Activated naive CD8-positive, alpha-beta T cell treated with anti-CD3 and anti-CD28 coated beads, Interleukin-2, amount 50 U/mL, for 16 hours (primary cell): ENCODE results near the gene CDKAL1.

Experiments
- DNase-seq: peaks from one replicate; pipeline ENCODE4 v3.0.0-alpha.2; 2020; ENCODE audit warnings: low read depth, low spot score

The CDKAL1 gene

GRCh38 chr6:20955131-20955530 is 420.9 kb downstream of the CDKAL1 start:
- no peak for DNase-seq

- DNase-seq = no peak
Measured at GRCh38 chr6:20955751-20956150, 421.5 kb downstream of the CDKAL1 start.

- DNase-seq = no peak
Measured at GRCh38 chr6:20960067-20960466, 425.8 kb downstream of the CDKAL1 start.

GRCh38 chr6:20965276-20965675 is 431.0 kb downstream of the CDKAL1 start:
- no peak for DNase-seq

GRCh38 chr6:20965915-20966314 is 431.7 kb downstream of the CDKAL1 start:
- DNase-seq = no peak

GRCh38 chr6:20969551-20969950 is 435.3 kb downstream of the CDKAL1 start:
- DNase-seq = no peak

- no peak for DNase-seq
Measured at GRCh38 chr6:20976391-20976918, 442.2 kb downstream of the CDKAL1 start.

- DNase-seq = no peak
Measured at GRCh38 chr6:20978151-20978614, 443.9 kb downstream of the CDKAL1 start.

GRCh38 chr6:20979076-20979475 is 444.8 kb downstream of the CDKAL1 start:
- DNase-seq = no peak

GRCh38 chr6:20983961-20984360 is 449.7 kb downstream of the CDKAL1 start:
- DNase-seq = no peak

GRCh38 chr6:20985821-20986220 is 451.6 kb downstream of the CDKAL1 start:
- DNase-seq = no peak

- DNase-seq = no peak
Measured at GRCh38 chr6:20991910-20992309, 457.7 kb downstream of the CDKAL1 start.

- DNase-seq = no peak
Measured at GRCh38 chr6:20996099-20996498, 461.8 kb downstream of the CDKAL1 start.

- no peak for DNase-seq
Measured at GRCh38 chr6:20997143-20997769, 463.0 kb downstream of the CDKAL1 start.

GRCh38 chr6:20997770-20998147 is 463.5 kb downstream of the CDKAL1 start:
- DNase-seq = no peak

- DNase-seq = no peak
Measured at GRCh38 chr6:20998748-20999448, 464.6 kb downstream of the CDKAL1 start.

- DNase-seq = no peak
Measured at GRCh38 chr6:21000331-21000801, 466.1 kb downstream of the CDKAL1 start.

GRCh38 chr6:21001736-21002135 is 467.5 kb downstream of the CDKAL1 start:
- DNase-seq = no peak

- DNase-seq = no peak
Measured at GRCh38 chr6:21003780-21004541, 469.7 kb downstream of the CDKAL1 start.

GRCh38 chr6:21005816-21006570 is 471.7 kb downstream of the CDKAL1 start:
- no peak for DNase-seq

- DNase-seq = no peak
Measured at GRCh38 chr6:21019614-21020013, 485.4 kb downstream of the CDKAL1 start.
